Tibial artery (tissue), 4 donors: ENCODE data around the gene KCNQ1.

ENCODE experiments used
- DNase-seq, 2 donors: peaks; one replicate each; pipeline ENCODE4 v3.0.0-alpha.2; 2019
- H3K27ac ChIP-seq, 2 donors: fragments of 200-600 bp; sonication (generic) in 1 of 2; 1 replicate in 1 of 2; 2 replicates in 1 of 2; pipeline ENCODE4 v1.5.1; 2018 to 2019; ENCODE audit warnings: mild to moderate bottlenecking in 1 of 2
- H3K27me3 ChIP-seq, 2 donors: fragments of 200-600 bp; sonication (generic) in 1 of 2; one replicate each; pipeline versions ENCODE4 v1.5.1 to v1.6.0; 2016 to 2019
- H3K36me3 ChIP-seq, 3 donors: fragments of 200-600 bp; sonication (generic) in 2 of 3; one replicate each; pipeline ENCODE4 v1.5.1; 2016 to 2019; ENCODE audit warnings: mild to moderate bottlenecking in 2 of 3
- H3K4me1 ChIP-seq, 4 donors: fragments of 200-600 bp; sonication (generic) in 2 of 4; 1 replicate in 3 of 4; 2 replicates in 1 of 4; pipeline ENCODE4 v1.5.1; 2016 to 2019
- H3K4me3 ChIP-seq, 2 donors: fragments of 200-600 bp; sonication (generic) in 1 of 2; 1 replicate in 1 of 2; 2 replicates in 1 of 2; pipeline ENCODE4 v1.5.1; 2018 to 2019; ENCODE audit warnings: mild to moderate bottlenecking in 2 of 2
- H3K9me3 ChIP-seq, 3 donors: fragments of 200-600 bp; sonication (generic) in 1 of 3; one replicate each; pipeline ENCODE4 v1.5.1; 2016 to 2019
- CTCF ChIP-seq, 2 experiments: fragments of 200-600 bp in 1 of 2; fragments of 450-650 bp in 1 of 2; IDR thresholded peaks; one replicate each; pipeline ENCODE4 v1.5.1; 2017 to 2019; ENCODE audit warnings: antibody characterized with exemption in 2 of 2, mild to moderate bottlenecking in 1 of 2, moderate library complexity in 1 of 2
- intact Hi-C: fragments of 100-400 bp; cut with DNase I; formaldehyde crosslinking; loops from one replicate; pipeline ENCODE4 v1.15.0; 2023; ENCODE audit warnings: low total_unique reads

Gene KCNQ1

GRCh38 chr11:2687782-2688191, 243.0 kb downstream of the KCNQ1 start:
- no peaks in the 10 kb centered on the region for H3K36me3 ChIP-seq
- no peaks in the 10 kb centered on the region for H3K9me3 ChIP-seq
- H3K4me3 ChIP-seq = no peak overlapping the region
- DNase-seq = peak; percentile 10 to 62
- H3K27me3 ChIP-seq = no peaks in the 10 kb centered on the region
- no peak overlapping the region for H3K27ac ChIP-seq
- intact Hi-C loops = no loop called here
- peaks cover 0 to 3% (median under 1%) of the 10 kb centered on the region in 4 donors for H3K4me1 ChIP-seq
- TF ChIP-seq CTCF (IDR thresholded peaks at IDR 0.05) = no peak

- H3K9me3 ChIP-seq = no peaks in the 10 kb centered on the region
- no peaks in the 10 kb centered on the region for H3K36me3 ChIP-seq
- no peaks in the 10 kb centered on the region for H3K27me3 ChIP-seq
- peaks cover 0 to 9% (median 4%) of the 10 kb centered on the region in 4 donors for H3K4me1 ChIP-seq
- TF ChIP-seq CTCF (IDR thresholded peaks at IDR 0.05) = no peak
- no peak overlapping the region for H3K27ac ChIP-seq
- no peak overlapping the region for H3K4me3 ChIP-seq
- intact Hi-C loops = no loop called here
- DNase-seq = peak; percentile 11 to 43
Observed at GRCh38 chr11:2688381-2689231, 243.8 kb downstream of the KCNQ1 start.

GRCh38 chr11:2689651-2690575, 245.1 kb downstream of the KCNQ1 start:
- Histone ChIP-seq H3K36me3 (no peaks in the 10 kb centered on the region), H3K4me3 (no peak overlapping the region), H3K27ac (no peak overlapping the region), H3K27me3 (no peaks in the 10 kb centered on the region), H3K4me1 (peaks cover 0 to 14% (median 4%) of the 10 kb centered on the region in 4 donors), H3K9me3 (no peaks in the 10 kb centered on the region)
- no peak for TF ChIP-seq CTCF (IDR thresholded peaks at IDR 0.05)
- DNase-seq = peak; percentile 6 to 40
- intact Hi-C loops = loop anchor here (5.0 kb wide), 1 partner anchor 158 kb away; no protein-coding TSS in a partner anchor

- no peak overlapping the region for H3K27ac ChIP-seq
- no peak for TF ChIP-seq CTCF (IDR thresholded peaks at IDR 0.05)
- intact Hi-C loops = loop anchor here (5.0 kb wide), 1 partner anchor 158 kb away; no protein-coding TSS in a partner anchor
- H3K9me3 ChIP-seq = no peaks in the 10 kb centered on the region
- no peak overlapping the region for H3K4me3 ChIP-seq
- no peaks in the 10 kb centered on the region for H3K27me3 ChIP-seq
- peaks cover 0 to 14% (median 4%) of the 10 kb centered on the region in 4 donors for H3K4me1 ChIP-seq
- H3K36me3 ChIP-seq = no peaks in the 10 kb centered on the region
- DNase-seq = peak; percentile 11 to 14
Observed at GRCh38 chr11:2690596-2691354, 246.0 kb downstream of the KCNQ1 start.

GRCh38 chr11:2691355-2691761, 246.6 kb downstream of the KCNQ1 start:
- no peaks in the 10 kb centered on the region for H3K9me3 ChIP-seq
- H3K36me3 ChIP-seq = no peaks in the 10 kb centered on the region
- no peak overlapping the region for H3K27ac ChIP-seq
- H3K4me1 ChIP-seq = peaks cover 0 to 14% (median 5%) of the 10 kb centered on the region in 4 donors
- no peaks in the 10 kb centered on the region for H3K27me3 ChIP-seq
- H3K4me3 ChIP-seq = no peak overlapping the region
- peak; percentile 2 to 59 for DNase-seq
- TF ChIP-seq CTCF (IDR thresholded peaks at IDR 0.05) = no peak
- intact Hi-C loops = loop anchor here (5.0 kb wide), 1 partner anchor 159 kb away; no protein-coding TSS in a partner anchor
